ENCODE measurements around the gene C4orf50. TPM values are rescaled to one million over a fixed set of nuclear protein-coding genes. Genes with fewer than 3 reads are reported as not detected.

Gene C4orf50
- total RNA-seq, 1 experiment from 2014 or later = 0.02 TPM

GRCh38 chr4:5943561-5943960 is 74.7 kb downstream of the C4orf50 start:
- no peak for DNase-seq (ENCODE audit: low spot score)

- DNase-seq (ENCODE audit: low spot score) = no peak
These were observed 75.3 kb downstream of the C4orf50 start for GRCh38 chr4:5942947-5943346.

GRCh38 chr4:5941601-5942000 is 76.6 kb downstream of the C4orf50 start:
- DNase-seq (ENCODE audit: low spot score) = no peak

- peak; percentile 77 for DNase-seq (ENCODE audit: low spot score)
These were observed 77.6 kb downstream of the C4orf50 start for GRCh38 chr4:5940470-5941203.

GRCh38 chr4:5933996-5934831 is 84.0 kb downstream of the C4orf50 start:
- no peak for DNase-seq (ENCODE audit: low spot score)

GRCh38 chr4:5933116-5933515 is 85.1 kb downstream of the C4orf50 start:
- no peak for DNase-seq (ENCODE audit: low spot score)

GRCh38 chr4:5932035-5932568 is 86.1 kb downstream of the C4orf50 start:
- no peak for DNase-seq (ENCODE audit: low spot score)

- no peak for DNase-seq (ENCODE audit: low spot score)
These were observed 86.7 kb downstream of the C4orf50 start for GRCh38 chr4:5931526-5931925.

GRCh38 chr4:5930876-5931275 is 87.4 kb downstream of the C4orf50 start:
- DNase-seq (ENCODE audit: low spot score) = no peak

- DNase-seq (ENCODE audit: low spot score) = no peak
These were observed 87.8 kb downstream of the C4orf50 start for GRCh38 chr4:5930456-5930855.

GRCh38 chr4:5928844-5929420 is 89.3 kb downstream of the C4orf50 start:
- DNase-seq (ENCODE audit: low spot score) = no peak

GRCh38 chr4:5928274-5928673 is 90.0 kb downstream of the C4orf50 start:
- DNase-seq (ENCODE audit: low spot score) = peak; percentile 29

- no peak for DNase-seq (ENCODE audit: low spot score)
These were observed 90.5 kb downstream of the C4orf50 start for GRCh38 chr4:5927747-5928146.

- no peak for DNase-seq (ENCODE audit: low spot score)
These were observed 91.1 kb downstream of the C4orf50 start for GRCh38 chr4:5927116-5927515.

GRCh38 chr4:5926598-5926997 is 91.6 kb downstream of the C4orf50 start:
- no peak for DNase-seq (ENCODE audit: low spot score)

- no peak for DNase-seq (ENCODE audit: low spot score)
These were observed 92.6 kb downstream of the C4orf50 start for GRCh38 chr4:5925419-5926200.

GRCh38 chr4:5924461-5925125 is 93.6 kb downstream of the C4orf50 start:
- DNase-seq (ENCODE audit: low spot score) = no peak

- no peak for DNase-seq (ENCODE audit: low spot score)
These were observed 94.9 kb downstream of the C4orf50 start for GRCh38 chr4:5923376-5923775.

- no peak for DNase-seq (ENCODE audit: low spot score)
These were observed 95.7 kb downstream of the C4orf50 start for GRCh38 chr4:5922556-5922955.

GRCh38 chr4:5921981-5922380 is 96.2 kb downstream of the C4orf50 start:
- DNase-seq (ENCODE audit: low spot score) = no peak

All from H4 (cell line).